Keratinocyte (primary cell): Measurements from ENCODE around the gene DUSP10. TPM values are rescaled to one million over a fixed set of nuclear protein-coding genes. Genes with fewer than 3 reads are reported as not detected.

Experiments used
- DNase-seq: peaks from one replicate; pipeline ENCODE4 v3.0.0-alpha.2; 2011; ENCODE audit warnings: low read depth, missing footprints, low spot score
- FAIRE-seq: peaks from 2 replicates; lab custom pipeline; 2011; peaks lifted over from hg19 to GRCh38; lab: Jason Lieb, UNC
- H2AFZ ChIP-seq: 2 replicates; pipeline ENCODE4 v1.6.0; 2012; ENCODE audit warnings: low read length, control low read depth, inconsistent platforms; ENCODE audit not compliant: control insufficient read depth
- H3K27ac ChIP-seq: 2 replicates; pipeline ENCODE4 v1.5.1; 2011; ENCODE audit warnings: low read length; ENCODE audit not compliant: control insufficient read depth, insufficient read depth
- H3K27me3 ChIP-seq: 3 replicates; pipeline ENCODE4 v1.6.0; 2011; ENCODE audit warnings: low read length; ENCODE audit not compliant: control insufficient read depth, insufficient read depth; ENCODE audit errors: extremely low read depth
- H3K36me3 ChIP-seq, 2 experiments: 2 replicates in 1 of 2; 3 replicates in 1 of 2; pipeline ENCODE4 v1.5.1; 2011; ENCODE audit warnings: low read length in 2 of 2, mild to moderate bottlenecking in 1 of 2; ENCODE audit not compliant: control insufficient read depth in 2 of 2, insufficient read depth in 2 of 2; ENCODE audit errors: extremely low read depth in 1 of 2
- H3K4me1 ChIP-seq: 3 replicates; pipeline ENCODE4 v1.5.1; 2011; ENCODE audit warnings: low read length; ENCODE audit not compliant: control insufficient read depth, insufficient read depth; ENCODE audit errors: extremely low read depth
- H3K4me2 ChIP-seq: 3 replicates; pipeline ENCODE4 v1.6.0; 2011; ENCODE audit warnings: low read depth, low read length; ENCODE audit not compliant: control insufficient read depth, insufficient read depth; ENCODE audit errors: extremely low read depth
- H3K4me3 ChIP-seq, 3 experiments: fragments of 200-600 bp in 1 of 3; sonication (generic) in 1 of 3; 2 replicates in 2 of 3; 3 replicates in 1 of 3; pipeline ENCODE4 v1.5.1; 2011 to 2016; ENCODE audit warnings: low read length in 3 of 3, mild to moderate bottlenecking in 3 of 3, control low read depth in 2 of 3, inconsistent platforms in 1 of 3, low read depth in 1 of 3, mixed read lengths in 1 of 3, mixed run types in 1 of 3, moderate library complexity in 1 of 3; ENCODE audit not compliant: control insufficient read depth in 2 of 3, insufficient read depth in 2 of 3; ENCODE audit errors: extremely low read depth in 1 of 3
- H3K79me2 ChIP-seq: 2 replicates; pipeline ENCODE4 v1.6.0; 2012; ENCODE audit warnings: low read length; ENCODE audit not compliant: control insufficient read depth, insufficient read depth
- H3K9ac ChIP-seq: 3 replicates; pipeline ENCODE4 v1.6.0; 2011; ENCODE audit warnings: low read length; ENCODE audit not compliant: control insufficient read depth, insufficient read depth; ENCODE audit errors: extremely low read depth
- H3K9me1 ChIP-seq: 3 replicates; pipeline ENCODE4 v1.6.0; 2011; ENCODE audit warnings: low read length; ENCODE audit not compliant: control insufficient read depth, insufficient read depth; ENCODE audit errors: extremely low read depth
- H3K9me3 ChIP-seq: 2 replicates; pipeline ENCODE4 v1.5.1; 2012; ENCODE audit warnings: low read depth, low read length; ENCODE audit not compliant: control insufficient read depth
- H4K20me1 ChIP-seq: 3 replicates; pipeline ENCODE4 v1.6.0; 2011; ENCODE audit warnings: low read length; ENCODE audit not compliant: control insufficient read depth, insufficient read depth; ENCODE audit errors: extremely low read depth
- EZH2 ChIP-seq: IDR thresholded peaks from one replicate; pipeline ENCODE4 v1.6.1; 2012; ENCODE audit warnings: inconsistent platforms, mild to moderate bottlenecking, low read length, moderate library complexity
- dilution Hi-C: fragments of 300-500 bp; cut with MboI; formaldehyde crosslinking; loops from one replicate; pipeline ENCODE4 v1.7.0; 2020; ENCODE audit warnings: low sequenced_read_pairs; ENCODE audit not compliant: extremely low pct_ligation_motif_present
- polyA plus RNA-seq, 5 experiments: library from polyadenylated mRNA; depleted of rRNA in 3 of 5; stranded (reverse) in 3 of 5; stranded (forward) in 1 of 5; unstranded in 1 of 5; fragments of >200 nt; gene quantifications; 1 replicate in 1 of 5; 2 replicates in 3 of 5; 3 replicates in 1 of 5; pipeline versions ENCODE4 v1.2.1 to v1.2.3, GENCODE V29; 2011 to 2012; ENCODE audit warnings: missing spikeins in 2 of 5, low read depth in 1 of 5, low replicate concordance in 1 of 5
- TF ChIP-seq, protein P1 (sequence below), 3 experiments: IDR thresholded peaks in 1 of 3; conservative IDR thresholded peaks in 1 of 3; optimal IDR thresholded peaks in 1 of 3; 2 replicates in 2 of 3; 3 replicates in 1 of 3; pipeline versions ENCODE3 to v1.5.1; 2011; ENCODE audit warnings: low read length in 3 of 3, mild to moderate bottlenecking in 3 of 3, moderate library complexity in 2 of 3, control low read depth in 1 of 3, inconsistent platforms in 1 of 3; ENCODE audit not compliant: insufficient read depth in 2 of 3; ENCODE audit errors: extremely low read depth in 1 of 3

DUSP10 gene
- polyA plus RNA-seq, 1 donor (not counting 4 experiments of a cell fraction or from before 2014, with no cell fraction given) = 15.1 TPM

DNA sequence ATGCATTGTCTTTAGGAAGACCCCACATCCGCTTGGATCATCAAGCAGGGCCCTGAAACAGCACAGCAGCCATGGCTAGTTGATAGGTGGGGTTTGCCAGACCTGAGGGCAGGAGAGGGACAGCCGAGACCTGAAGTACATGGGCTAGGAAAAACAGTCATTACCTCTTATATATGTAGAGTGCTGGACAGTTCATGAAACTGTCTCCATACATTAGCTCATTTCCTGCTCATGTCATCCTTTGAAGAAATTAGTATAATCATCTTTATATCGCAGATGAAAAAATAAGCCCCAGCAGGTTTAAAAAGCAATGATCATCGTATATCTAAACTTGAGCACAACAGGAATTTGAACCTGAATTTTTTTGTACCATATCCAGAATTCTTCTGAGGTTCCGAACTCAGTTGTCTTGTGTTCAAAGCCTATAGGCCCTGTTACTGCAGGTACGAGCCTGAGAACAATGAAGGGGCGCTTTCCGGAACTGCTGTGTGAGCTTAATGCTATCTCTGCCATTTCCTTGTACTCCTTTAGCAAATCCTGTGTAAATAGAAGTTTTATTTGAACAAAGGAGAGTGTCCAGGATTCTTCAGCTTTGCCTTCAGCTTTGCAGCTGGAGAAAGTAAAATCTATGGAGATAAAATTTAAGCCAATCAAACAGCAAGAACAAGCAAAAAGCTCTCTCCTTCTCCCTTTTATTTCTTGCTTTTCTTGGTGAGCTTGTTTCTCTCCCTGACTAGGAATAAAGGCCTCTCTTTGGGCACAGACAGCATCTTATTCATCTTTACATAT, 32.4 kb upstream of the DUSP10 start:
- Histone ChIP-seq H3K9me1 (no peaks in the 10 kb centered on the region), H3K9ac (no peak overlapping the region), H3K27ac (no peak overlapping the region), H4K20me1 (no peaks in the 10 kb centered on the region), H3K27me3 (no peaks in the 10 kb centered on the region), H2AFZ (no peak overlapping the region), H3K36me3 (no peaks in the 10 kb centered on the region), H3K4me3 (no peak overlapping the region), H3K79me2 (no peaks in the 10 kb centered on the region), H3K4me2 (no peak overlapping the region), H3K9me3 (no peaks in the 10 kb centered on the region), H3K4me1 (no peaks in the 10 kb centered on the region)
- DNase-seq (no peak), FAIRE-seq (no peak)
- dilution Hi-C loops = no loop called here
- TF ChIP-seq EZH2 = no peak
- TF ChIP-seq, protein P1, sequence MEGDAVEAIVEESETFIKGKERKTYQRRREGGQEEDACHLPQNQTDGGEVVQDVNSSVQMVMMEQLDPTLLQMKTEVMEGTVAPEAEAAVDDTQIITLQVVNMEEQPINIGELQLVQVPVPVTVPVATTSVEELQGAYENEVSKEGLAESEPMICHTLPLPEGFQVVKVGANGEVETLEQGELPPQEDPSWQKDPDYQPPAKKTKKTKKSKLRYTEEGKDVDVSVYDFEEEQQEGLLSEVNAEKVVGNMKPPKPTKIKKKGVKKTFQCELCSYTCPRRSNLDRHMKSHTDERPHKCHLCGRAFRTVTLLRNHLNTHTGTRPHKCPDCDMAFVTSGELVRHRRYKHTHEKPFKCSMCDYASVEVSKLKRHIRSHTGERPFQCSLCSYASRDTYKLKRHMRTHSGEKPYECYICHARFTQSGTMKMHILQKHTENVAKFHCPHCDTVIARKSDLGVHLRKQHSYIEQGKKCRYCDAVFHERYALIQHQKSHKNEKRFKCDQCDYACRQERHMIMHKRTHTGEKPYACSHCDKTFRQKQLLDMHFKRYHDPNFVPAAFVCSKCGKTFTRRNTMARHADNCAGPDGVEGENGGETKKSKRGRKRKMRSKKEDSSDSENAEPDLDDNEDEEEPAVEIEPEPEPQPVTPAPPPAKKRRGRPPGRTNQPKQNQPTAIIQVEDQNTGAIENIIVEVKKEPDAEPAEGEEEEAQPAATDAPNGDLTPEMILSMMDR (optimal IDR thresholded peaks at IDR 0.05 in 1 of 3, IDR thresholded peaks at IDR 0.05 in 1 of 3, conservative IDR thresholded peaks at IDR 0.05 in 1 of 3; ENCODE audit: extremely low read depth in 1 of 3, insufficient read depth in 2 of 3, low read length in 3 of 3) = no peak

DNA sequence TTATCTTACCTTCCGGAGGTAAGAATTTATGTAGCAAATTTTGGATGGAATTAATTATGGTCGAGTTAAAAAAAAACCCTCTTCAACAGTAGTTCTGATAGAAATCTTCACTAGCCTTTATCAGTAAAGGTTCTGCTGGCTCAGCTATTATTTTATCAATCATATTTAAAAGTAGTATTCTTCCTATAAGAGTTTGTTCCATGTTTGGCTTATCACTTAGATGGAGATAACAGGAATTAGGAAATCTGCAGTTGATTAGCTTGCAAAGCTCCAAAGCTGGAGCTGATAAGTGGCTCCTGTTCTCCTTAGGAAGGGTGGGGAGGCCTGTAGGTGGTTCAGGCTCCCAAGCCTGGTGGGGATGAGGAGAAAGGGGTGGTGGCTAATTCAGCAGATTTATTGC, 31.5 kb upstream of the DUSP10 start:
- no peak for FAIRE-seq
- dilution Hi-C loops = no loop called here
- H3K9me3 ChIP-seq = no peaks in the 10 kb centered on the region

More for the DNA sequence above, 31.5 kb upstream of the DUSP10 start:
- Histone ChIP-seq H4K20me1 (no peaks in the 10 kb centered on the region), H3K36me3 (no peaks in the 10 kb centered on the region), H2AFZ (no peak overlapping the region), H3K4me1 (no peaks in the 10 kb centered on the region), H3K4me3 (no peak overlapping the region), H3K9ac (no peak overlapping the region), H3K79me2 (no peaks in the 10 kb centered on the region), H3K9me1 (no peaks in the 10 kb centered on the region), H3K27me3 (no peaks in the 10 kb centered on the region), H3K27ac (no peak overlapping the region), H3K4me2 (no peak overlapping the region)
- TF ChIP-seq EZH2 = no peak
- TF ChIP-seq, protein P1 (optimal IDR thresholded peaks at IDR 0.05 in 1 of 3, IDR thresholded peaks at IDR 0.05 in 1 of 3, conservative IDR thresholded peaks at IDR 0.05 in 1 of 3; ENCODE audit: extremely low read depth in 1 of 3, insufficient read depth in 2 of 3, low read length in 3 of 3) = no peak
- no peak for DNase-seq
